ENCODE data around the gene UBE2K.
A peak's percentile ranks its signal among the peaks of the same experiment; 100 is the strongest.
"Not testable (repeated sequence)": the region's sequence is repeated elsewhere in the genome, so short reads cannot be mapped to it uniquely, and the experiment has no call there.

Gene UBE2K

DNA sequence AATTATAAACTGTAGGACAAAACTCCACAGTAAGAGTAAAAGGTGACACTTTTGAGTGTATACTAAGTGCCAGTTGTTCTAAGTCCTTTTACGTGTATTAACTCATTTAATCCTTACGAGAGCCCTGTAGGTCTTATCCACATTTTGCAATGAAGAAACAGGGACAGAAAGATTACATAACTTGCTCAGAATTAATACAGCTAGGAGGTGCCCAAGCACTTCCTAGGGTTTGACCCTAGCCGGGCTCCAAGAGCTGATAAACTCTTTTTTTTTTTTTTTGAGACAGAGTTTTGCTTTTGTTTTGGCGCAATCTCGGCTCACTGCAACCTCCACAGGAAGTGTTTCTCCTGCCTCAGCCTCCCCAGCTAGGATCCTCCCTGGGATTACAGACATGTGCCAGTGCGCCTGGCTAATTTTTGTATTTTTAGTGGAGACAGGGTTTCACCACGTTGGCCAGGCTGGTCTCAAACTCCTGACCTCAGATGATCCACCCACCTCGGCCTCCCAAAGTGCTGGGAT lies 110.4 kb downstream of the UBE2K start:
- no peak for DNase-seq (ENCODE audit: low spot score)

DNA sequence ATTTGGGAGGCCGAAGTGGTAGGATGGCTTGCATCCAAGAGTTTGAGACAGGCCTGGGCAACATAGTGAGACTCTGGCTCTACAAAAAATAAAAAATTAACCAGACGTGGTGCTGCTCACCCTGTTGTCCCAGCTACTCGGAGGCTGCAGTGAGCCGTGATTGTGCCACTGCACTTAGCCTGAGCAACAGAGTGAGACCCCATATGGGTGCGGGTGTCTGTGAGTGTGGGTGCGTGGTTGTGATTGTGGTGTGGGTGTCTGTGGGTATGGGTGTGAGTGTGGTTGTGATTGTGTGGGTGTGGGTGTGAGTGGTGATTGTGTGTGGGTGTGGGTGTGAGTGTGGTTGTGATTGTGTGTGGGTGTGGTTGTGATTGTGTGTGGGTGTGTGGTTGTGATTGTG lies 114.6 kb downstream of the UBE2K start:
- DNase-seq (ENCODE audit: low spot score), result no peak

DNA sequence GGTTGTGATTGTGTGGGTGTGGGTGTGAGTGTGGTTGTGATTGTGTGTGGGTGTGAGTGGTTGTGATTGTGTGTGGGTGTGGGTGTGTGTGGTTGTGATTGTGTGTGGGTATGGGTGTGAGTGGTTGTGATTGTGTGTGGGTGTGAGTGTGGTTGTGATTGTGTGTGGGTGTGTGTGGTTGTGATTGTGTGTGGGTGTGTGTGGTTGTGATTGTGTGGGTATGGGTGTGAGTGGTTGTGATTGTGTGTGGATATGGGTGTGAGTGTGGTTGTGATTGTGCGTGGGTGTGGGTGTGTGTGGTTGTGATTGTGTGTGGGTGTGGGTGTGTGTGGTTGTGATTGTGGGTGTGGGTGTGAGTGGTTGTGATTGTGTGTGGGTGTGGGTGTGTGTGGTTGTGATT lies 115.1 kb downstream of the UBE2K start:
- DNase-seq (ENCODE audit: low spot score), result not testable (repeated sequence)

DNA sequence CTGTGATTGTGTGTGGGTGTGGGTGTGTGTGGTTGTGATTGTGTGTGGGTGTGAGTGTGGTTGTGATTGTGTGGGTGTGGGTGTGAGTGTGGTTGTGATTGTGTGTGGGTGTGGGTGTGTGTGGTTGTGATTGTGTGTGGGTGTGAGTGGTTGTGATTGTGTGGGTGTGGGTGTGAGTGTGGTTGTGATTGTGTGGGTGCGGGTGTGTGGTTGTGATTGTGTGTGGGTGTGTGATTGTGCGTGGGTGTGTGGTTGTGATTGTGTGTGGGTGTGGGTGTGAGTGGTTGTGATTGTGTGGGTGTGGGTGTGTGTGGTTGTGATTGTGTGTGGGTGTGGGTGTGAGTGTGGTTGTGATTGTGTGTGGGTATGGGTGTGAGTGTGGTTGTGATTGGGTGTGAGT lies 115.8 kb downstream of the UBE2K start:
- DNase-seq (ENCODE audit: low spot score), result not testable (repeated sequence)

DNA sequence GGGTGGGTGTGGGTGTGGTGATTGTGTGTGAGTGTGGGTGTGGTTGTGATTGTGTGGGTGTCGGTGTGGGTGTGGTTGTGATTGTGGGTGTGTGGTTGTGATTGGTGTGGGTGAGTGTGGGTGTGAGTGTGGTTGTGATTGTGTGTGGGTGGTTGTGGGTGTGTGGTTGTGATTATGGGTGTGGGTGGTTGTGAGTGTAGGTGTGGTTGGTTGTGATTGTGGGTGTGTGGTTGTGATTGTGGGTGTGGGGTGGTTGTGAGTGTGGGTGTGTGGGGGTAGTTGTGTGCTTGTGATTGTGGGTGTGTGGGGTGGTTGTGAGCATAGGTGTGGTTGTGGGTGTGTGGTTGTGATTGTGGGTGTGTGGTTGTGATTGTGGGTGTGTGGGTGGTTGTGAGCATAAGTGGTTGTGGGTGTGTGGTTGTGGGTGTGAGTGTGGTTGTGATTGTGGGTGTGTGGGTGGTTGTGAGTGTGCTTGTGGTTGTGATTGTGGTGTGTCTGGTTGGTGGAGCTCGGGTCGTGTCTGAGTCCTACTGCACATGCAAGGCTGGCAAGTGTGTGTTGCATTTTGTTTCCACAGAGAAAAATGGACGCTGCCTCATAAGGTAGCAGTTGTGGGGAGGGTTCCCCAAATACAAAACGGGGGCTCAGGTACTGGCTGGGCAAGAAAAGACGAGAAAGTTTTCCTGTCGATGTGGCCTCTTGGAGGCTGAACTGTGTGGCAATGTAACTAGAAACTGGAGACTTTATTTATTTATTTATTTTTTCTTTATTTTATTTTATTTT lies 116.7 kb downstream of the UBE2K start:
- peak; percentile 40 for DNase-seq (ENCODE audit: low spot score)

DNA sequence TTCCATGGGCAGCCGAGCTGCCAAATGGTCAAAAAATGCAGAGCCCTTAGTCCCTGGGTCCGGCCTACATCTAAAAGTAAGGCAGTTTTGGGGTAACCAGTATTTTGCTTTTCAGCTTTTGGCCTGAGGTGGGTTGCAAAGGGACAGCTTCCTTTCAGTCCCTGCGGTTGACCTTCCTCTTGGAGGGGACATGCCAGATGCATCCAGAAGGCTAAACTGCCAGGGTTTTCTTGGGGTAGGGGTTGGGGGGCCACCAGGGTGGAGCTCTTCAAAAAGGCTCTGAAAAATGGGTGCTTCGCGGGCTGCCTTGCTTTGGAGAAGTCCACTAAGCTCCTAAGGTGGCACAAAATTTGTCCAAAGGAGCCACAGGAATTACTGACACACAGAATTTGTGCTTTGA lies 120.7 kb downstream of the UBE2K start:
- no peak for DNase-seq (ENCODE audit: low spot score)

DNA sequence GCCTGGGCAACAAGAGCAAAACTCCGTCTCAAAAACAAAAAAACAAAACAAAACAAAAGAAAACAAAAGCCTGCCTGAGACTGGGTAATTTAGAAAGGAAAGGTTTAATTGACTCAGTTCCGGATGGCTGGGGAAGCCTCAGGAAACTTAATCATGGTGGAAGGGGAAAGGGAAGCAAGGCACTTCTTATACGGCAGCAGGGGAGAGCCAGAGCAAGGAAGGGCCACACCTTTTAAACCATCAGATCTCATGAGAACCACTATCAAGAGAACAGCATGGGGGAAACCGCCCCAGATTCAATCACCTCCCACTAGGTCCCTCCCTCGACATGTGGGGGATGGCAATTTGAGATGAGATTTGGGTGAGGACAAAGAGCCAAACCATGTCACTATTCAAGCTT lies 122.2 kb downstream of the UBE2K start:
- no peak for DNase-seq (ENCODE audit: low spot score)

DNA sequence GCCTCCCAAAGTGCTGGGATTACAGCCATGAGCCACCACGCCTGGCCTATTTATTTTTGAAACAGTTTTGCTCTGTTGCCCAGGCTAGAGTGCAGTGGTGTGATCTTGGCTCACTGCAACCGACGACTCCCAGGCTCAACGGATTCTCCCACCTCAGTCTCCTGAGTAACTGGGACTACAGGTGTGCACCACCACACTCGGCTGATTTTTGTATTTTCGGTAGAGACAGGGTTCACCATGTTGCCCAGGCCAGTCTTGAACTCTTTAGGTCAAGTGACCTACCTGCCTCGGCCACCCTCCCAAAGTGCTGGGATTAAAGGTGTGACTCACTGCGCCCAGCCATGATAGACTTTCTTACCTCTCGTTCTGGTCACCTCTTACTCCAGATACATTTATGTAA lies 124.0 kb downstream of the UBE2K start:
- no peak for DNase-seq (ENCODE audit: low spot score)

DNA sequence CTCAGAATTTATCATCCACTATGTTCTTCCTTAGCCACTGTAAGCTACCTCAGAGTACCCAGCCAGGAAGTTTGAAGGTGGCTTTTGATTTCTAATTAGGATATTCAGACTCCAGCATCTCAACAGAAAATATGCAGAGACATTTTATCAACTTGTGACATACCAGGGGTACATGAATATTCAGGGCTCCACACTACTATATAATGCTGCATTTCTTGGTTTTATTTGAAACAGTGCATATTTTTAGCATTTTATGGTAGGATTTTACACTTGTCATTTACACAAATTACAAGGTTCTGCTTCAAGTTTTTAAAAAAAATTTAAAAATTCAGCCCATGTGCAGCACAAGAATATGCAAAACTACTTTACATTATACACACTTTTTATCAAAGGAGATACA lies 124.7 kb downstream of the UBE2K start:
- no peak for DNase-seq (ENCODE audit: low spot score)

DNA sequence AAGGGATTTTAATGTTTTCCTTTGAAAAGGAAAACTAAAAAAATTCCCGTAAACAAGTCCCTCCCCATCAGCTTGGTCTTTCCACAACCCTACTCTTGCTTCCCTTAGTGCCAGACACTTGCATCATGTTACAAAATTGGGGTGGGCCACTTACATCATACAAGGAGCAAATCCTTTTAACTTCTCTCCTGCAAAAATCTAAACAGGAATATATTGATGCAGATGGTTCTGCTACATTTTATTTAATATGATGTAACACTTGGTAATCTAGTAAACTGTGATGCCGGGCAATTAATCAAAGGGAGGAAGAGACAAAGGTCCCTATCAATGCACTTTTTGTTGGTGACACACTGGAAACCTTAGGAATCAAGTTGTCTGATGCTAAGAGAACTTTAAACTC lies 125.3 kb downstream of the UBE2K start:
- DNase-seq (ENCODE audit: low spot score), result no peak

DNA sequence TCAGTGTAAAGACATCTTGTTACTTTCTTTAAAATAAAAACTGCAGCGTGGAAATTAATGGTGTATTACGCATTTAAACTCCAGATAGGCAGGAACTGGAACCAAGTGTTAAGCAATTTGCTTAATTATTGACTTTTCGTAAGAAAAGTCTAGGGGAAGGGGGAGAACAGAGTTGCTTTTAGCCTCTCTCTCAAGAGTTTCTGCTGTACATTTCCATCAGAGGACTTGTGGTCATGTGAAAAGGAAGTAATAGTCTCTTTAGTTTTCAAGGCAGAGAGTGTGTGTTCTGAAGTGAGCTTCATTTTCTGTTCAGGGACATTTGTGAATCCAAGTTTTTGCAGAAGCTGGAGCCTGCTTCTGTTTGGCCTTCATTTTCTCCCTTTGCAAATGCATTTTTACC lies 127.2 kb downstream of the UBE2K start:
- no peak for DNase-seq (ENCODE audit: low spot score)

DNA sequence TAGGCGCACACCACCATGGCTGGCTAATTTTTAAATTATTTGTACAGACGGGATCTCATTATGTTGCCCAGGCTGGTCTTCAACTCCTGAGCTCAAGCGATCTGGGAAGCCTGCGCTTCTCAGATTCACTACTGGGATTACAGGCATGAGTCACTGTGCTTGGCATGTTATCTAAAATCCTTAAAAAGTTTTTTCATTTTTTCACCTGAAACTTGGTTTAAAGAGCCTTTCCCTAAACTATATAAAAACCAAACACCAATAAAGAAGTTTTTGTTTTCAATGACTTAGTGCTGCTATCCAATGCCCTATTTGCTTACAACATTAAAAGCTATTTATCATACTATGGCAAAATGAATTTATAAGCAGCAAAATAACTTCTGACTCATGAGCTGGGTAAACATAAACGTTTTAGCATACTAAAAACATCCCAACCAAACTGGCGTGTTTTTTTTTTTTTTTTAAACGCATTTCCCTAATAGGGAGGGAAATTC lies 127.8 kb downstream of the UBE2K start:
- DNase-seq (ENCODE audit: low spot score), result no peak

Measured in RKO (cell line).